Measurements from ENCODE around the gene LPXN.

LPXN gene

DNA sequence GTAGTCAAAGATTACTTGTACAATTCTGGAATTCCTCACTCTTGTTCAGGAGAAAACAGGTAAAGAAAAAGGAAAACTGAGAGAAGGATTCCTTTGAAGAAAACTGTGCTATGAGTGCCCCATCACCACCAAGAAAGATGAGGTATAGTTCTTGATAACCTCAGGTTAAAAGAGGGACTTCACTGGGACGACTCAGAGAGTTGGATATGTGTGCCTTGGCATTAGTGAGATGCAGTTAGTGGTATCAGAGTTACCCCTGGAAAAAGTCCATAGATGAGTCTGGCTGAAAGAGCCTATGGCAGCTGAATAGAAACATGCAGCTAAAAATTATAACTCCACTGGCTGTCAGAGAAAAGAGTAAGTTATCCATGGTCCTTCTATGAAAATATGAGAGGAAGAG lies 28.8 kb downstream of the LPXN start:
- H3K4me2 ChIP-seq (ENCODE audit: low read length) = no peak overlapping the region
- no peaks in the 10 kb centered on the region for H3K9me2 ChIP-seq (ENCODE audit: low read depth, low read length)
- no peaks in the 10 kb centered on the region for H3K4me1 ChIP-seq (ENCODE audit: insufficient read depth, low read length, severe bottlenecking)
- TF ChIP-seq CTCF (IDR thresholded peaks at IDR 0.05; ENCODE audit: low read length) = no peak
- TF ChIP-seq EZH2 (IDR thresholded peaks at IDR 0.05; ENCODE audit: borderline replicate concordance, low read length) = no peak
- H2AFZ ChIP-seq (ENCODE audit: low read length) = no peak overlapping the region
- H3K4me3 ChIP-seq (ENCODE audit: low read depth, low read length, poor library complexity, severe bottlenecking) = no peak overlapping the region
- no peak overlapping the region for H3K27ac ChIP-seq (ENCODE audit: low read depth, low read length, poor library complexity, severe bottlenecking)
- H3K79me2 ChIP-seq (ENCODE audit: insufficient read depth, low read length) = no peaks in the 10 kb centered on the region
- no peaks in the 10 kb centered on the region for H3K27me3 ChIP-seq (ENCODE audit: insufficient read depth, low read length)
- no peak overlapping the region for H3K9ac ChIP-seq (ENCODE audit: low read length)
- H3F3A ChIP-seq (ENCODE audit: insufficient read depth, low read length) = no peaks in the 10 kb centered on the region
- H3K9me3 ChIP-seq (ENCODE audit: low read length) = no peaks in the 10 kb centered on the region
- peaks cover 93% of the 10 kb centered on the region for H3K36me3 ChIP-seq (ENCODE audit: insufficient read depth, low read length)
- no peaks in the 10 kb centered on the region for H4K20me1 ChIP-seq (ENCODE audit: insufficient read depth, low read length)

DNA sequence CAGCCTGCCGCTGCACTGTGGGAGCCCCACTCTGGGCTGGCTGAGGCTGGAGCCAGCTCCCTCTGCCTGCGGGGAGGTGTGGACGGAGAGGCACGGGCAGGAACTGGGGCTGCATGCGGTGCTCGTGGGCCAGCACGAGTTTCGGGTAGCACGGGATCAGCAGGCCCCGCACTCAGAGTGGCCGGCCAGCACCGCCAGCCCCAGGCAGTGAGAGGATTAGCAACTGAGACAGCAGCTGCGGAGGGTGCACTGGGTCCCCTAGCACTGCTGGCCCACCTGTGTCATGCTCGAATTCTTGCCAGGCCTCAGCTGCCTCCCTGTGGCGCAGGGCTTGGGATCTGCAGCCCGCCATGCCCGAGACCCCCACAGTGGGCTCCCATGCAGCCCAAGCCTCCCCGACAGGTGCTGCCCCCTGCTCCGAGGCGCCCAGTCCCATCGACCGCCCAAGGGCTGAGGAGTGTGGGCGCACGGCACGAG lies 43.8 kb downstream of the LPXN start:
- no peak overlapping the region for H2AFZ ChIP-seq (ENCODE audit: low read length)
- no peak for TF ChIP-seq EZH2 (IDR thresholded peaks at IDR 0.05; ENCODE audit: borderline replicate concordance, low read length)

GRCh38 chr11:58530236-58530635 lies 45.4 kb downstream of the LPXN start:
- Histone ChIP-seq H3K4me3 (ENCODE audit: low read depth, low read length, poor library complexity, severe bottlenecking) (no peak overlapping the region), H3K27ac (ENCODE audit: low read depth, low read length, poor library complexity, severe bottlenecking) (no peak overlapping the region), H3K9me2 (ENCODE audit: low read depth, low read length) (no peaks in the 10 kb centered on the region)

More for the DNA sequence above, 43.8 kb downstream of the LPXN start:
- Histone ChIP-seq H3K36me3 (ENCODE audit: insufficient read depth, low read length) (peaks cover 91% of the 10 kb centered on the region), H3K4me3 (ENCODE audit: low read depth, low read length, poor library complexity, severe bottlenecking) (no peak overlapping the region), H3F3A (ENCODE audit: insufficient read depth, low read length) (no peaks in the 10 kb centered on the region), H4K20me1 (ENCODE audit: insufficient read depth, low read length) (no peaks in the 10 kb centered on the region), H3K4me1 (ENCODE audit: insufficient read depth, low read length, severe bottlenecking) (no peaks in the 10 kb centered on the region), H3K9me3 (ENCODE audit: low read length) (no peaks in the 10 kb centered on the region), H3K79me2 (ENCODE audit: insufficient read depth, low read length) (no peaks in the 10 kb centered on the region), H3K4me2 (ENCODE audit: low read length) (no peak overlapping the region), H3K9me2 (ENCODE audit: low read depth, low read length) (no peaks in the 10 kb centered on the region), H3K9ac (ENCODE audit: low read length) (no peak overlapping the region), H3K27ac (ENCODE audit: low read depth, low read length, poor library complexity, severe bottlenecking) (no peak overlapping the region), H3K27me3 (ENCODE audit: insufficient read depth, low read length) (no peaks in the 10 kb centered on the region)

More at GRCh38 chr11:58530236-58530635, 45.4 kb downstream of the LPXN start:
- Histone ChIP-seq H2AFZ (ENCODE audit: low read length) (no peak overlapping the region), H3K36me3 (ENCODE audit: insufficient read depth, low read length) (peaks cover 90% of the 10 kb centered on the region), H3K27me3 (ENCODE audit: insufficient read depth, low read length) (no peaks in the 10 kb centered on the region), H3K9ac (ENCODE audit: low read length) (no peak overlapping the region), H3K9me3 (ENCODE audit: low read length) (no peaks in the 10 kb centered on the region), H3K79me2 (ENCODE audit: insufficient read depth, low read length) (no peaks in the 10 kb centered on the region), H3K4me2 (ENCODE audit: low read length) (no peak overlapping the region), H3F3A (ENCODE audit: insufficient read depth, low read length) (peaks cover 7% of the 10 kb centered on the region; the same call in 1 of the 2 replicates), H4K20me1 (ENCODE audit: insufficient read depth, low read length) (no peaks in the 10 kb centered on the region), H3K4me1 (ENCODE audit: insufficient read depth, low read length, severe bottlenecking) (peaks cover 10% of the 10 kb centered on the region)
- TF ChIP-seq EZH2 (IDR thresholded peaks at IDR 0.05; ENCODE audit: borderline replicate concordance, low read length) (no peak), CTCF (IDR thresholded peaks at IDR 0.05; ENCODE audit: low read length) (no peak)

Data from OCI-LY1 (cell line).